Ascending aorta (tissue), 2 donors: Measurements from ENCODE around the gene GRIA4. TPM values are rescaled to one million over a fixed set of nuclear protein-coding genes. Genes with fewer than 3 reads are reported as not detected.

Experiments used
- DNase-seq, 2 donors: peaks; one replicate each; pipeline ENCODE4 v3.0.0-alpha.2; 2019; ENCODE audit warnings: low spot score in 2 of 2
- H3K27ac ChIP-seq, 2 donors: fragments of 200-600 bp; sonication (generic); one replicate each; pipeline ENCODE4 v1.5.1; 2016 to 2017; ENCODE audit warnings: mild to moderate bottlenecking in 1 of 2
- H3K27me3 ChIP-seq: fragments of 200-600 bp; sonication (generic); one replicate; pipeline ENCODE4 v1.5.1; 2017
- H3K36me3 ChIP-seq, 2 donors: fragments of 200-600 bp; sonication (generic); one replicate each; pipeline ENCODE4 v1.5.1; 2016
- H3K4me1 ChIP-seq, 2 donors: fragments of 200-600 bp; sonication (generic); one replicate each; pipeline ENCODE4 v1.5.1; 2016 to 2017; ENCODE audit warnings: mild to moderate bottlenecking in 1 of 2
- H3K4me3 ChIP-seq, 2 donors: fragments of 200-600 bp; sonication (generic); one replicate each; pipeline ENCODE4 v1.5.1; 2016 to 2017; ENCODE audit warnings: mild to moderate bottlenecking in 1 of 2
- H3K9me3 ChIP-seq, 2 donors: fragments of 200-600 bp; sonication (generic); one replicate each; pipeline ENCODE4 v1.5.1; 2016
- intact Hi-C: fragments of 100-400 bp; cut with DNase I; formaldehyde crosslinking; loops from one replicate; pipeline ENCODE4 v1.15.1; 2023
- total RNA-seq: library from RNA; depleted of rRNA; stranded (reverse); fragments of >200 nt; gene quantifications from one replicate; pipeline ENCODE4 v1.1.0, GENCODE V29; 2016
- TF ChIP-seq, protein P1 (sequence below), 3 experiments: fragments of 200-600 bp in 2 of 3; fragments of 450-650 bp in 1 of 3; sonication (generic) in 2 of 3; IDR thresholded peaks; one replicate each; pipeline ENCODE4 v1.5.1; 2016 to 2019; ENCODE audit warnings: antibody characterized with exemption in 3 of 3, mild to moderate bottlenecking in 1 of 3, moderate library complexity in 1 of 3

Gene GRIA4
- total RNA-seq, 1 donor from 2014 or later = not detected

DNA sequence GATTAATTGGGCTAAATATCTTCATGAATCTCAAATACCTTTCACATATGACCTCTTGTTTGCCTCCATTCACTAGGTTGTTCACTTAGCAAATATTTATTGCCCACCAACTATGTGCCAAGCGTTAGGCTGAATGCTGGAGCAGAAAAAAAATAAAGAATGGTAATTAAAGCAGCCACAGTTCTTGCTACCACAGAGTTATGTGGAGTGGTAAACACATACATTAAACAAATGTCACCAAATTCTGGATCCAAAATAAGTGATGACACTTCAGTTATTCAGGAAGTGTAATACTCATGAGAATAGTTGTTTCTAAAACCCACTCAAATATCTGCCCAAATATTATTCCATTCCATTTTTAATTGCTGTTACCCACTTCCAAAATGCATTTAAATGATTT, 128.4 kb downstream of the GRIA4 start:
- TF ChIP-seq, protein P1, sequence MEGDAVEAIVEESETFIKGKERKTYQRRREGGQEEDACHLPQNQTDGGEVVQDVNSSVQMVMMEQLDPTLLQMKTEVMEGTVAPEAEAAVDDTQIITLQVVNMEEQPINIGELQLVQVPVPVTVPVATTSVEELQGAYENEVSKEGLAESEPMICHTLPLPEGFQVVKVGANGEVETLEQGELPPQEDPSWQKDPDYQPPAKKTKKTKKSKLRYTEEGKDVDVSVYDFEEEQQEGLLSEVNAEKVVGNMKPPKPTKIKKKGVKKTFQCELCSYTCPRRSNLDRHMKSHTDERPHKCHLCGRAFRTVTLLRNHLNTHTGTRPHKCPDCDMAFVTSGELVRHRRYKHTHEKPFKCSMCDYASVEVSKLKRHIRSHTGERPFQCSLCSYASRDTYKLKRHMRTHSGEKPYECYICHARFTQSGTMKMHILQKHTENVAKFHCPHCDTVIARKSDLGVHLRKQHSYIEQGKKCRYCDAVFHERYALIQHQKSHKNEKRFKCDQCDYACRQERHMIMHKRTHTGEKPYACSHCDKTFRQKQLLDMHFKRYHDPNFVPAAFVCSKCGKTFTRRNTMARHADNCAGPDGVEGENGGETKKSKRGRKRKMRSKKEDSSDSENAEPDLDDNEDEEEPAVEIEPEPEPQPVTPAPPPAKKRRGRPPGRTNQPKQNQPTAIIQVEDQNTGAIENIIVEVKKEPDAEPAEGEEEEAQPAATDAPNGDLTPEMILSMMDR (IDR thresholded peaks at IDR 0.05) = no peak
- no peak overlapping the region for H3K27ac ChIP-seq
- H3K9me3 ChIP-seq = no peaks in the 10 kb centered on the region
- no peak overlapping the region for H3K4me3 ChIP-seq
- intact Hi-C loops = no loop called here
- no peaks in the 10 kb centered on the region for H3K4me1 ChIP-seq
- H3K27me3 ChIP-seq = no peaks in the 10 kb centered on the region
- DNase-seq = no peak
- no peaks in the 10 kb centered on the region for H3K36me3 ChIP-seq

DNA sequence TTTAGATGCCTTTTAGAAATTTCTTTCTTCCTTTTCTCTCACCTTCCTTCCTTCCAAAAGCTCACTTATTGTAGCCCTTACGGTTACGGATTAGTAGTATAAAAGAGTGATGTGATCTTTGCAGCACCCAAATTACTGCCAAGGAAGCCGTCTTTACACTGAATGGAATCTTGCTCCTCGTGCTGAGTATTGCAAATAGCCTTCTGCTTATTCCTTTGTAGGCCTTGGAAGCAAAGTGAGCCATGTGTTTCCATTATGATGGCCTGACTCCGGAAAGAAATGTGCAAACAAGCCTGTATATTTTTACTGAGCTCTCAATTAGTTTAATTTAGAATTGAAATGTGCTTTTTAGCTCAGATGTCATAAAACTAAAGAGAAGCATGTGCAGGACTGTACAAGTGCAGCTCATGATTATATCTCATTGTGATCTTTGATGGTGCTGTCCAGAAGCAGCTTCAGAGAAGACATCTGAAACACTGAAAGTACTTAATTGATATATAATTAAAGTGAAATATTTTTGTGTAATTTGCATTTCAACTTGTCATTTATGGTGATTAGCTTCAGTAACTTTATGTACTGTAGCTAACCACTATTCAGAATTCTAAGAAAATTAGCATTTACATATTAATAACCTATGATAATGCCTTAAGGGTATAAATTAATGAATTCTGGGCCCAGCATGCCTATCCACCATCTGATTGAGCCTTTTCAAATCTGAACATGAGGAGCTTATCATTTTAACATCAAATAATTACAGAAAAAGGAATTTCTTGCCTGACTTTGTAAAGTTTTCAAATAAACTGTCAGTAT, 129.3 kb downstream of the GRIA4 start:
- no peaks in the 10 kb centered on the region for H3K27me3 ChIP-seq
- no peaks in the 10 kb centered on the region for H3K36me3 ChIP-seq
- intact Hi-C loops = no loop called here
- DNase-seq = no peak
- no peak overlapping the region for H3K4me3 ChIP-seq
- no peak overlapping the region for H3K27ac ChIP-seq
- TF ChIP-seq, protein P1 (IDR thresholded peaks at IDR 0.05) = no peak
- no peaks in the 10 kb centered on the region for H3K4me1 ChIP-seq
- no peaks in the 10 kb centered on the region for H3K9me3 ChIP-seq

DNA sequence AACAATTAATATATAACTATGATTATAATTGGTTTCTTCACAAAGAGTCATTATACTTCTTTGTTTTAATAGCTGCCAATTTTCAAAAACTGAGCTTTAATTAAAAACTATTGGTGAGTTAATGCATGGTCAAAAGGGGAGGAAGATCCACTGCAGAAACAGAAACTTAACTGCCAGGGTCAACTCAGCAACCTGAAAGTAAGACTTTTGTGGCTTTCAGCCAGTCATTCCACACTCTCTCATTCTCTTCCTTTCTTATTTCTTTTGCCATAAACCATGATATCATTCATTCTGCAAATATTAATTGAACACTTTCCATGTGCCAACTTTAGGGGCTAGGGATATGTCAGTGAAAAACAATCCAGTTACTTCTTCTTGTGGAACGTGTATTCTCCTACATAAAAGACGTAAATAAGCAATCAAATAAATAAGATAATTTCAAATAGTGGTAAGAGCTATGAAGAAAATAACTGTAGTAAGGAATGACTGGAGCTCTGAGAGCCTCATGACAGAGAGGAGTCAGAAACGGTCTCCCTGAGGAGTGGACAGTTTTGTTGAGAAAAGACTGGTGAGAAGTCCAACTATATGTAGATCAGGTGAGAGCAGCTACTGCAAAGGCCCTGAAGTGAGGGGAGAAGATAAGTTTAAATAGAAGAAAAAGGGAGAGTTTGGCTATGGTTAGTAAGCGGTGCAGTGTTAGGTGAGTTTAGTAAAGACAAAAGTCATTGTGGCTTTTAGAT, 130.5 kb downstream of the GRIA4 start:
- intact Hi-C loops = no loop called here
- Histone ChIP-seq H3K27me3 (no peaks in the 10 kb centered on the region), H3K4me3 (no peak overlapping the region), H3K27ac (no peak overlapping the region), H3K9me3 (no peaks in the 10 kb centered on the region), H3K36me3 (no peaks in the 10 kb centered on the region), H3K4me1 (no peaks in the 10 kb centered on the region)
- TF ChIP-seq, protein P1 (IDR thresholded peaks at IDR 0.05) = no peak
- no peak for DNase-seq

DNA sequence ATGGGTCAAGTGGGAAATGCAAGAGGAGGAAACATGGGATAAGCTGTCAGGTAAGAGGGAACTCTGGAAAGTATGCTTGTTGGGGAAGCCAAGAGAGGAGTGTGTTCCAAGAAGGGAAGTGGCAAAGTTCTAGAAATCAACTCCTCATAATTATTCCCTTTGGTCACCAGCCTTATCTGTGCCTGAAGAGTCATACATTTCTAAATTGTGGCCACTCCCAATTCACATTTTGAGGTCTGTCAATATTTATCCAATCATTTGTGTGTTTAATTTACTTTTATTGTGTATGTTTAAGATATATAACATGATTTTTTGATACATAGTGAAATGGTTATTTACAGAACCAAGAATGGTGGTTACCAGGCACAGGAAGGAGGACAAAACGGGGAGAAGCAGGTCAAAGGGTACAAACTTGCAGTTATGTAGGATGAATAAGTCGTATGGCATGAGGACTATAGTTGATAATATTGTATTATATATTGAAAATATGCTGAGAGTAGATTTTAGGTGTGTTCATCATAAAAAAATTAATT, 131.7 kb downstream of the GRIA4 start:
- H3K4me3 ChIP-seq = no peak overlapping the region
- no peak for DNase-seq

DNA sequence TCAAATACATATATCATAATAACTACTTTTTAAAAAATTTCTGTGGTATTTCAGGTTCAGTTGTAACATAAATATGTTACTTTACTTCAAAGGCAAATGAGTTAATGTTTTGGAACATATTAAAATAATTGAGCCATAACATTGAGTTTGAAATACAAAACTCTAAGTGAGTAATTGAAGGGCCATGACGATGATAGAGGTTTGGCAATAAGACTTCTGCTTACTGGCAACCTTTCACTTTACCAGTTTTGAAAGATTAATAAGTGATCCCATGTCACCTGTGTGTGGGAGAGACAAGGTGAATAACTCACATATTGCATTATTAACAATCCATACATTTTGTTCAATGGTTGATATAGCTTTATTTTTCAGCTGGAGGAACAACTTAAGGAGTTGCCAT, 144.4 kb downstream of the GRIA4 start:
- no peak for DNase-seq
- no peak overlapping the region for H3K27ac ChIP-seq
- TF ChIP-seq, protein P1 (IDR thresholded peaks at IDR 0.05) = no peak

More for the DNA sequence above, 131.7 kb downstream of the GRIA4 start:
- Histone ChIP-seq H3K36me3 (no peaks in the 10 kb centered on the region), H3K4me1 (no peaks in the 10 kb centered on the region), H3K27ac (no peak overlapping the region), H3K9me3 (no peaks in the 10 kb centered on the region), H3K27me3 (no peaks in the 10 kb centered on the region)
- intact Hi-C loops = no loop called here
- TF ChIP-seq, protein P1 (IDR thresholded peaks at IDR 0.05) = no peak

More for the DNA sequence above, 144.4 kb downstream of the GRIA4 start:
- H3K4me1 ChIP-seq = no peaks in the 10 kb centered on the region
- H3K9me3 ChIP-seq = no peaks in the 10 kb centered on the region
- H3K36me3 ChIP-seq = no peaks in the 10 kb centered on the region
- no peaks in the 10 kb centered on the region for H3K27me3 ChIP-seq
- H3K4me3 ChIP-seq = no peak overlapping the region
- intact Hi-C loops = no loop called here
